HT1080 (cell line): ENCODE measurements around the gene ITGA3. TPM values are rescaled to one million over a fixed set of nuclear protein-coding genes. Genes with fewer than 3 reads are reported as not detected.

Source experiments
- DNase-seq: peaks from one replicate; pipeline ENCODE4 v3.0.0-alpha.2; 2015; ENCODE audit warnings: low read depth
- total RNA-seq: library from RNA; depleted of rRNA; stranded (reverse); fragments of >200 nt; shearing (Covaris generic); gene quantifications from 2 replicates; pipeline ENCODE4 v1.2.3, GENCODE V29; 2014

ITGA3 gene
- total RNA-seq, 1 experiment from 2014 or later = 729 TPM

- peak; percentile 65 for DNase-seq
These were observed 71.9 kb downstream of the ITGA3 start for GRCh38 chr17:50127697-50128361.

GRCh38 chr17:50128441-50129352, 72.8 kb downstream of the ITGA3 start:
- no peak for DNase-seq

GRCh38 chr17:50129353-50129727, 73.4 kb downstream of the ITGA3 start:
- DNase-seq = no peak

DNA sequence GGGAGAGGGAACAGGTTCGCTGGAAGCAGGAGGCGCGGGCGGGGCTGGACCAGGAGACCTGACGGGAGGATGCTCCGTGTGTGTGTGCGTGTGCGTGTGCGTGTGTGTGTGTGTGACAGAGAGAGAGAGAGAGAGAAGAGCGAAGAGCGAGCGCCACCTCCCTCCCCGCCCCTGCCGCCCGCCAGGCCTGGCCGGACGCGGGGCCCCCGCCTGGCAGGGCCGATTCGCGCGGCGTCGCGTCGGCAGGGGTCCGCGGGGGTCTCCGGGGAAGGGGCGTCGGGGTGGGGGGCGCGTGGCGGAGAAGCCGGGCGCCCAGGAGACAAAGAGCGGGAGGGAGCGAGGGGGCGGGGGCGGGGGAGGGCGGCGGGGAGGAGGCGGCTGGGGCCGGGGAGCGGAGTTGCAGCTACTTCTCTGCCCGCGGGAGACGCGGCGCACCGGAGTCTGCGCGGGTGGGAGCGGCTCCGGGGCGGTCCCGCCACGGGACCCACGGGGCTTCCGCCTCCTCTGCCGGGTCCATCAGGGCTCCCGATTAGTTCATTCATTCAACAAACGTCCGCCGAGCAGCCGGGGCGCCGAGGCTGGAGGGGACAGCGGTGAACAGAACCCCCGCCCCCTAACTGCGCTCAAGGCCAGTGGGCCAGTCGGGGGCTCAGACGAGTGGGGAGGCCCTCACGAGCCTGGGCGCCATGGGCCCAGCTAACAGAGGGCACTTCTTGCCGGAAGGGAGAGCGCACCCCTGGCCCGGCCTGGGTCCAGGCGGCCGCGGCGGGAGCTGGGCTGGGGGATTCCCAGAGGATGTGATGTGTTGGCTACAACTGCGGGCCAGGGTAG, 74.0 kb downstream of the ITGA3 start, which contains the start of gene SAMD14:
SAMD14 (minus strand) TSS at position 433 of the 831 bp plus-strand sequence. CDS start 5,201 bp downstream, outside the sequence.
- no peak for DNase-seq

DNA sequence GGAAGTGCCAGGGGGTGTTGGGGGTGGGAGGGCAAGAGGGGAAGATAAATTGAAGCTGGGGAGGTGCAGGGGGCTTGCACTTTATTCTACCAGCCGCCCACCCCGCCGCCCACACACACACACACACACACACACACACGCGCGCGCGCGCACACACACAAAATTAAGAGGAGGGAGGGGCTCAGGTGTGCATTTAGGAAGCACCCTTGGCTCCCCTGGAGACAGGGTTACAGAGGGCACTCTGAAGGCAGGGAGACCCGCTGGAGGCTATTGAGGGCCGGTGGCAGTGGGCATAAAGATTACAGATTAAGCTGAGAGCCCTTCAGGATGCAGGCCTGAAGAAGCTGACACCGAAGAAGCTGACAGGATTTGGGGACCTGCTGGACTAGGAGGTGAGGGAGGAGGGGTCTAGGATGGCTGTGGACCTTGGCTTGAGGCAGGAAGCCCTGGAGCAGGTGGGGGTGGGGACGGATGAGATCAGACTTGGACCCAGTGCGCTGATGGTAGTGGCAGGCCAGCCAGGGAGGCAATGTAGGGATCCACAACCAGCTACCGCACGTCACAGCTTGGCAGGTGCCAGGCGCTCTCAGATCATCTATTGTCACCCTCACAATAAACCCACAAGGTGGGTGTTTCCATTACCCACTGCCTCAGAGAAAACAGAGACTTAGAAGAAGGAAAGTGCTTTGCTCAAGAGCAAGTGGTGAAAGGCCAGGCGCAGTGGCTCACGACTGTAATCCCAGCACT, 74.8 kb downstream of the ITGA3 start:
- no peak for DNase-seq

GRCh38 chr17:50132104-50132794, 76.3 kb downstream of the ITGA3 start:
- DNase-seq = no peak

- DNase-seq = peak; percentile 28
These were observed 77.3 kb downstream of the ITGA3 start for GRCh38 chr17:50133028-50133768.

DNA sequence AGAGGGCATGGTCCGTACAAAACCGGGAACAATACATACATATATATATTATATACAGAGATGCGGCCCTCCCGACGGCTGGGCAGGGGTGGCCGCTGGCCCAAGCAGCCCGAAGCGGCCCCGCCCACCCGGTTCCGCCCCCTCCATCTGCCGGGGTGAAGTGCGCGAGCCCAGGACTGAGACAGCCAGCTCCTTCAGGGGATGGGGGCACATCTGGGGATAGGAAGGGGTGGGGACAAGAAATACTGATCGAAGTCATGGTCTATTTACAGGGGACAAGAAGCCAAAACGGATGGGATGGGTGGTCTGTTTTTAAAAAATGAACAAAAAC, 77.8 kb downstream of the ITGA3 start:
- DNase-seq = no peak

GRCh38 chr17:50134206-50135110, 78.5 kb downstream of the ITGA3 start:
- no peak for DNase-seq

DNA sequence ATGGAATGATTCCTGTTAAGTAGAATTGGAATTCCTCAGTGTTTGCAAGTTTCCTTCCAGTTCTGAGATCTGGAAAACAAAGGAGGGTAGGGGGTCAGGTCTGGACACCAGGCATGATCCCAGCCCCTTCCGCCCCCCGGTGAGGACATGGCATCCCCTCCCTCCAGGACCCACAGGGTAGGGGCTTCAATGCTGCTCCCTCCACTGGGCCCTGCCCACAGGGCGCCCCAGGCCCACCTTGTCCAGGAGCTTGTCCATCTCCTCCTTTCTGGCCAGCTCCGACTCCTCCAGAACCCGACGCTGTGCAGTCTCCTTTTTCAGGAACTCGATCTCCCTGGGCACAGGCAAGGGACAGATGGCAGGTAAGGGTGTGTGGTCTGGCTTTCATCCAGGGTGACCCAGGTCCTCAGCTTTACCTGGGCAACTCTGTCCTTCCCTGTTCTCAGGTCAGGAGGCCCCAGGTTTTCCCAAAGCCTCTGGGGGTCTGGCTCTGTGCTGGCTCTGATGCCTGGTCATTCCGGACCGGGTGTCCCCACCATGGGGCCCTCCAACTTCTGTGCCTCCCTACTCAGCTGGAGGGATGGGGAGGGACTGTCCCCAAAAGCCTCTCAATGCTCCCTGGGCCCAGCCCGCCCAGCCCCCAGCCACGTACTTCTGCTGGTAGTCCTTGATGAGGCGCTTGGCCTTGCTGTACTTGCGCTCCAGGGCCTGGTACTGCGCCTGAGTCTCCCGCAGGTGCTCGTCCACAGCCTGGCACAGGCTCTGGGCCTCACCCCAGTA, 79.6 kb downstream of the ITGA3 start:
- DNase-seq = no peak

DNA sequence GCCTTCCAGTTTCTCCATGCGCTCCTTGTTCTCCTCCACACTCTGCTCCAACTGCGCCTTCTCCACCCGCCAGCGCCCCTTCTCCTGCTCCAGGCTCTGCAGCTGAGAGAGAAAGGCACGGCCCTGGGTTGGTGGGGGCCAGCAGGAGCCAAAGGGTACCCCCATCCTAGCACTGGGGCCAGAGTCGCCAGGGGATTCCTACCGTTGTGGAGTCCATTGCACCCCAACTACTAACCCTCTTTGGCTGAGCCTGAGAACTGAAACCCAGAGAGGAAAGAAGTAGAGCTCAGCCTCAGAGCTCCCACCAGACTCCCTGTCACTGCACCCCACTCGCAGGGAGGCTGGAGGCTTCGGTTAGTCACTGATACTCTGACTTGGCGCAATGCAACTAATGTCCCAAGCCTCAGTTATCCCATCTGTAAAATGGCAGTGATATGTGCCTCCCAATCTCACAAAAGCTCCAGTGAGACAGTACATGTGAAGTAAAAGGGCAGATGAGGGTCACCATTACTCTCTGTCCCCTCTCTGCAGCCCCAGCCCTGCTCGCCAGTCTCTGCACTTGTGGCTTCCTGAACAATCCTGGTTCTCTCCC, 80.3 kb downstream of the ITGA3 start:
- DNase-seq = no peak

DNA sequence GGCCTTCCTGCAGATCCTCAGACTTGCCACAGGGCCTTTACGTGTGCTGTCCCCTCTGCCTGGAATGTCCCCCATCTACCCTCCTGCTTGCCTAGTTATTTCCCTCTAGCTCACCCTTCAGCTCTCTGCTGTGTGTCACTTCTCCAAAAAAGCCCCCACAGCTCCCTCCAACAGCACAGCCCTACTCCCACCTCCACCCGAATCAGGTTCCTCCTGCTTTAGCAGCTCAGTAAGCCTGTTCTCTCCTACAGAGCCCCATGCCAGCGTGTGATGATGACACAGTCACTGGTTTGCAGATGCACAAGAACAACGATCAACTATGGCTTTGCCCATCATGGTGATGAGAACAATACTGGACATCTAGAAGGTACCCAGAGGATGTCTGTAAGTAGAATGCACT, 81.1 kb downstream of the ITGA3 start:
- no peak for DNase-seq

DNA sequence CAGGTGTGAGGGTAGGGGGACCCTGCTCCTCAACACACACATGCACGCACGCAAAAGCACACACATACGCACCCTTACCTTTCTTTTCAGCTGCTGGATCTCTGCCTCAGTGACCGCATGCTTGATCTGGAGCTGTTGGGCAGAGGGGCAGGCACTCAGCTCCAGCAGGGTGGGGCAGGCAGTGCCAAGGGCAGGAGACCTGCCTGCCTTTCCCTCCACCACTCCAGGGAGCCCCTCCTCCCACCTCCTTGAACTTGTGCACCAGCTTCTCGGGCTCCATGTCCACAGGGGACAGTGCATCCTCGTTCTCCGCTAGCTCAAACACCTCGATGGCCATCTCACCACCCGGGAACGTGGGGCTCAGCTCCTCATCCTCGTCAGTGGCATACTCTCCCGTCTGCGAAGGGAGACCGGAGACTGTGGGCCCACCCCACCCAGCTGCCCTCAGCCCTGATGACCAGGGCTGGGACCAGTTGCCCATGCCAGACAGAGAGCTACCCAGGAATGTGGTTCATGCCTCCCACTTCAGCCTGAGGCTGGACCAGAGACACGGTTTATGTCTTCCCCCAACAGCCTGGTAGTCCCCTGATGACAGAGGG, 83.4 kb downstream of the ITGA3 start:
- DNase-seq = no peak
